Peyer's patch (tissue), 4 donors: ENCODE data around the gene FGFR2. TPM values are rescaled to one million over a fixed set of nuclear protein-coding genes. Genes with fewer than 3 reads are reported as not detected.

ENCODE experiments used
- DNase-seq, 3 donors: peaks; one replicate each; pipeline ENCODE4 v3.0.0-alpha.2; 2017 to 2019
- H3K27ac ChIP-seq, 4 donors: fragments of 200-600 bp; sonication (generic); one replicate each; pipeline ENCODE4 v1.5.1; 2016 to 2019
- H3K27me3 ChIP-seq, 2 donors: fragments of 200-600 bp; sonication (generic); one replicate each; pipeline ENCODE4 v1.5.1; 2019
- H3K36me3 ChIP-seq, 3 donors: fragments of 200-600 bp; sonication (generic); one replicate each; pipeline ENCODE4 v1.5.1; 2016 to 2019
- H3K4me1 ChIP-seq, 4 donors: fragments of 200-600 bp; sonication (generic); one replicate each; pipeline ENCODE4 v1.5.1; 2016 to 2019
- H3K4me3 ChIP-seq, 4 donors: fragments of 200-600 bp; sonication (generic); 1 replicate in 3 of 4; 2 replicates in 1 of 4; pipeline ENCODE4 v1.5.1; 2016 to 2019; ENCODE audit warnings: mild to moderate bottlenecking in 1 of 4
- H3K9me3 ChIP-seq, 4 donors: fragments of 200-600 bp; sonication (generic); one replicate each; pipeline ENCODE4 v1.5.1; 2016 to 2019; ENCODE audit warnings: mild to moderate bottlenecking in 1 of 4
- CTCF ChIP-seq, 6 experiments: fragments of 450-650 bp in 4 of 6; fragments of 200-600 bp in 2 of 6; sonication (generic) in 1 of 6; IDR thresholded peaks; one replicate each; pipeline ENCODE4 v1.5.1; 2017 to 2019; ENCODE audit warnings: antibody characterized with exemption in 6 of 6, mild to moderate bottlenecking in 3 of 6, moderate library complexity in 1 of 6
- POLR2A ChIP-seq, 2 donors: fragments of 450-650 bp; IDR thresholded peaks; one replicate each; pipeline ENCODE4 v1.5.1; 2017; ENCODE audit warnings: antibody characterized with exemption in 2 of 2, mild to moderate bottlenecking in 2 of 2, moderate library complexity in 2 of 2
- total RNA-seq, 4 donors: library from RNA; depleted of rRNA; stranded (reverse); fragments of >200 nt; gene quantifications; one replicate each; pipeline ENCODE4 v1.1.0, GENCODE V29; 2016

FGFR2 gene
- total RNA-seq, 4 donors from 2014 or later: 12.9 to 22.9 (median 19.9) TPM

GRCh38 chr10:121485436-121486139, 112.7 kb downstream of the FGFR2 start:
- H3K36me3 ChIP-seq: peaks cover 0 to 6% (median 0%) of the 10 kb centered on the region in 3 donors
- no peak overlapping the region for H3K27ac ChIP-seq
- no peaks in the 10 kb centered on the region for H3K27me3 ChIP-seq
- DNase-seq: no peak
- H3K9me3 ChIP-seq: no peaks in the 10 kb centered on the region
- no peak for TF ChIP-seq CTCF (IDR thresholded peaks at IDR 0.05)
- TF ChIP-seq POLR2A (IDR thresholded peaks at IDR 0.05): no peak
- H3K4me3 ChIP-seq: no peak overlapping the region
- H3K4me1 ChIP-seq: peaks cover 0 to 5% (median 0%) of the 10 kb centered on the region in 4 donors

DNA sequence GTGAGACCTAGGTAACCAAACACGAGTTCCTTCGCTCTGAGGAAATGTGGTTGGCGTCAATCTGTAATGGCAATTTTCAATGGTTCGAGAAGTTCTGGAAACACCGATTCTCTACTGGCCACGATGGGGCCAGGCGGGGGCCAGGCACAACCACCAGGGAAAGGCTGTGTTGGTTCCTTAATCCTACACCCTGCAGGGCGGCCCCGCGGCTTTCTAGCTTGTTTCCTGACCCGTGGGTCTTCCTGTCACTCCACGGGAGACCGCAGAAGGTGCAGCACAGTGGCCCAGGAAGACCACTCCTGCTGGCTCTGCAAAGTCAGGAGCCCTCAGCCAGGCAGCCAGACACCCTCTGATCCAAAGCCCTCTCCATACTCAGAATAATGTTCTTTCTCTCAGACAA, 113.4 kb downstream of the FGFR2 start:
- Histone ChIP-seq H3K27me3 (no peaks in the 10 kb centered on the region), H3K9me3 (no peaks in the 10 kb centered on the region), H3K4me1 (peaks cover 0 to 5% (median 0%) of the 10 kb centered on the region in 4 donors), H3K27ac (no peak overlapping the region), H3K36me3 (peaks cover 0 to 6% (median 0%) of the 10 kb centered on the region in 3 donors), H3K4me3 (no peak overlapping the region)
- TF ChIP-seq CTCF (IDR thresholded peaks at IDR 0.05) (no peak), POLR2A (IDR thresholded peaks at IDR 0.05) (no peak)
- DNase-seq: no peak

DNA sequence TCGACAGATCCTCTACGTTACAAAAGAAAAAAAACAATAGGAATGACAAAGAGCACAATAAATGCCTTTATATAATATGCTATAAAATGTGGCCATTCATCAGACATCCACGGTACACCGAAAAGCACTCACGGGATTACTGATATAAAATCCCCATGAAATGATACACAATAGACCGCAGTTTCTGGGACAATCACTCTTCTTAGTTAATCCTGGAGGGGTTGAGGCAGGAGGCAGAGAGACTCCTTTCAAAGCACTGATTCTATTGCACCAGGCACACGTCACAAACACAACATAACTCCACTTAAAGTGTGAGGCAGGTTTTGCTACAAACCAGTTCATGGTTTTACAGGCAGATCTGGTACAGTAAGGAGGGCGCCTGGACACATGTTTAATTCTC, 113.8 kb downstream of the FGFR2 start:
- Histone ChIP-seq H3K27ac (no peak overlapping the region), H3K27me3 (no peaks in the 10 kb centered on the region), H3K4me1 (peaks cover 0 to 5% (median 0%) of the 10 kb centered on the region in 4 donors), H3K36me3 (peaks cover 0 to 6% (median 0%) of the 10 kb centered on the region in 3 donors), H3K4me3 (no peak overlapping the region), H3K9me3 (no peaks in the 10 kb centered on the region)
- TF ChIP-seq CTCF (IDR thresholded peaks at IDR 0.05) (no peak), POLR2A (IDR thresholded peaks at IDR 0.05) (no peak)
- DNase-seq: no peak

GRCh38 chr10:121481180-121481579, 117.1 kb downstream of the FGFR2 start:
- Histone ChIP-seq H3K27ac (no peak overlapping the region), H3K4me3 (no peak overlapping the region), H3K9me3 (no peaks in the 10 kb centered on the region), H3K4me1 (peaks cover 0 to under 1% (median 0%) of the 10 kb centered on the region in 4 donors), H3K36me3 (peaks cover 0 to 6% (median 0%) of the 10 kb centered on the region in 3 donors), H3K27me3 (no peaks in the 10 kb centered on the region)
- DNase-seq: no peak
- no peak for TF ChIP-seq CTCF (IDR thresholded peaks at IDR 0.05)

DNA sequence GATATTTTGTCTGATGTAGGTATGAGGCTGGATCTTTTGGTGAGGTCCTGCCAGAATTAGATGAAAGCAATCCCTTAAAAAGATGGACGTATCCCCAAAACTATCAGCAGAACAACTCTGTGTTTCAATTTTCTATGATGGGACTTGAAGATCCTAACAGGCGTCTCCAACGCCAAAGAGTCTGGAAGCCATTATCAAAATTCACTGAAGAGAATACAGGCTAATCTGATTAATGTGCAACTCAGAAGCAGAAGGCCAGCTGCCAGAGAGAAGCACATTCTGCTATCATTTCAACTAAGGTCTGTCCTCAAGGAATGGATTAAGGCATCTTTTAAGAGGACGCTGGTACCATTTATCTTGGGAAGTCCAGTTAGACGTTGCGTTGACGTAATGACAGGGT, 119.7 kb downstream of the FGFR2 start:
- Histone ChIP-seq H3K27ac (no peak overlapping the region), H3K4me3 (no peak overlapping the region), H3K4me1 (no peaks in the 10 kb centered on the region), H3K9me3 (no peaks in the 10 kb centered on the region), H3K36me3 (peaks cover 0 to 1% (median 0%) of the 10 kb centered on the region in 3 donors), H3K27me3 (no peaks in the 10 kb centered on the region)
- DNase-seq: no peak
- TF ChIP-seq CTCF (IDR thresholded peaks at IDR 0.05) (no peak), POLR2A (IDR thresholded peaks at IDR 0.05) (no peak)
